Body of pancreas (tissue), 4 donors: Measurements from ENCODE around the gene TNRC6C. TPM values are rescaled to one million over a fixed set of nuclear protein-coding genes. Genes with fewer than 3 reads are reported as not detected.

ENCODE experiments used
- ATAC-seq: fragments of 150-250 bp; one replicate; pipeline ENCODE4 v1.9.1; 2016
- DNase-seq, 4 donors: peaks; one replicate each; pipeline ENCODE4 v3.0.0-alpha.2; 2019
- H3K27ac ChIP-seq, 4 donors: fragments of 200-600 bp; sonication (generic); 1 replicate in 3 of 4; 2 replicates in 1 of 4; pipeline versions ENCODE4 v1.5.1 to v1.6.1; 2016 to 2019; ENCODE audit warnings: mild to moderate bottlenecking in 1 of 4, mixed read lengths in 1 of 4, moderate library complexity in 1 of 4
- H3K27me3 ChIP-seq, 2 donors: fragments of 200-600 bp; sonication (generic); one replicate each; pipeline ENCODE4 v1.6.0; 2016; ENCODE audit warnings: mild to moderate bottlenecking in 1 of 2
- H3K36me3 ChIP-seq, 2 donors: fragments of 200-600 bp; sonication (generic); replicated peaks in 1 of 2; 2 replicates each; pipeline ENCODE4 v1.5.1; 2016; ENCODE audit warnings: low read depth in 2 of 2; ENCODE audit not compliant: insufficient read depth in 1 of 2
- H3K4me1 ChIP-seq: fragments of 200-600 bp; sonication (generic); one replicate; pipeline ENCODE4 v1.6.0; 2016
- H3K4me3 ChIP-seq, 2 donors: fragments of 200-600 bp; sonication (generic); 1 replicate in 1 of 2; 2 replicates in 1 of 2; pipeline ENCODE4 v1.5.1; 2016 to 2019
- H3K9me3 ChIP-seq, 3 donors: fragments of 200-600 bp; sonication (generic); 1 replicate in 2 of 3; 2 replicates in 1 of 3; pipeline ENCODE4 v1.5.1; 2016
- POLR2A ChIP-seq, 3 donors: fragments of 450-650 bp; IDR thresholded peaks; one replicate each; pipeline ENCODE4 v1.6.1; 2016; ENCODE audit warnings: antibody characterized with exemption in 3 of 3, mild to moderate bottlenecking in 2 of 3
- WGBS, 2 donors: methylation state at CpG; one replicate each; pipeline ENCODE4 v1.1.5; 2017; 5-methylcytosine and 5-hydroxymethylcytosine counted together
- intact Hi-C: fragments of 100-400 bp; cut with DNase I; formaldehyde crosslinking; loops from one replicate; pipeline ENCODE4 v1.15.1; 2023
- total RNA-seq, 2 donors: library from RNA; depleted of rRNA; stranded (reverse); fragments of >200 nt; gene quantifications; one replicate each; pipeline ENCODE4 v1.1.0, GENCODE V29; 2016
- TF ChIP-seq, protein P1 (sequence below), 7 experiments: fragments of 450-650 bp in 4 of 7; fragments of 200-600 bp in 3 of 7; sonication (generic) in 3 of 7; IDR thresholded peaks; one replicate each; pipeline ENCODE4 v1.5.1; 2016 to 2019; ENCODE audit warnings: antibody characterized with exemption in 7 of 7

TNRC6C gene
- total RNA-seq, 2 donors from 2014 or later = 4.9 to 13.5 TPM

DNA sequence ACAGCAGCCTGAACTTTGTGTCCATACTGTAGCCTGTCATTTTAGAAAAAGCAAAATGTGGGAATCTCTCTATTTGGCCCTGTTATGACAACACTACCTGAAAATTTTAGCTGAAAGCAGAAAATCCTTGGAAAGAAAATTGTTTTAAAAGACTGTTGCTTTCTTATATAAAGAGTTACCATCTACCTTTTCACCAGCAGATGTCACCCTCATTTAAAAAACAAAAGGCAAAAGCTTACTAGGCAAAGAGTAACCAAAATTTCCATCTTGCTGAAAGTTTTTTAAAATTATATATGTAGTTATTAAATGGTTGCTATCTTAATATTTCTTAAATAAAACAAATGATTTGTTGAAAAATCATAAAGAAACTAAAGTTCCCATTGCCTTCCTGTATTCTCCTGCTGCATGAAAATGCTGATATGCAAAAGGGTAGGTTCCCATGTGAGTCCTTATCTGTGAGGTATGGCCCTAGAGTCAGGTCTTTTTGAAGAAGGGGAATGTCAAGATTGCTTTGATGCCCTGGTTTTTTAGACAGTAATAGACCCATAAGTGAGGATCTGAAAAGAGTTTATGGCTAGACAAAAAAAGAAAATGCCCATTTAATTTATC is 61.0 kb downstream of the TNRC6C start:
- DNase-seq = no peak
- no peak overlapping the region for H3K27ac ChIP-seq

DNA sequence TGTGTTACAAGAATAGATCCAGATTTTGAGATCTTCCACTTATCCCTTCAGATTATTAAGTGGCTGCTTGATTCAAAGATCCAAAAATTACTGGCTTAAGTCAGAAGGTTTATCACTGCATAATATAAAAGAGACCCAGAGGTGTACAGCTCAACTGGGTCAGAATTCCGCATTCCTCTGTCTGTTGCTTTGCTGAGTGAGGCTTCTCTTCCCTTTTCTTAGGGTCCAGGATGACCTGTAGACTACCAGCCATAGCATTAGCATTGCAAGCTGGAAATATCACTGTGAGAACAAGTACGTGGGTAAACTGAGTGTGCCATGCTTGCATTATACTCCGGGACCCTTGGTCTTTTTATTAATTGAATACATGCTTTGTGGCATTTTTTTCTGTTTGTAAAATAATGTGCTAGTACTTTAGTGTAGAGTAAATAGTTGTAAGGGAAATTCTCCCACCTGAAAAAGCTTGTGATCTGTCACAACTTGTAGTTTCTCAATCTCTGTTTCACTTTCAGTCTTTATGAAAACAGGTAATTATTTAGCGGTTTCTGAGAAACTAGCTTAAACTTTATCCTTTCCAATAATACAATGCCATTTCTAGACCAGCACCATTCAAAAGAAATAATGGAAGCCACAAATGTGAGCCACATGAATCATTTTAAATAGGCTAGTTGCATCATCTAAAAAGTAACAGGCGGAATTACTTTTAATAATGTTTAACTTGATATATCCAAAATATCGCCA is 61.6 kb downstream of the TNRC6C start:
- intact Hi-C loops = loop anchor here (10.0 kb wide), 1 partner anchor 475 kb away; no protein-coding TSS in a partner anchor

More for the DNA sequence above, 61.0 kb downstream of the TNRC6C start:
- intact Hi-C loops = loop anchor here (10.0 kb wide), 1 partner anchor 475 kb away; no protein-coding TSS in a partner anchor
- ATAC-seq = no peak
- Histone ChIP-seq H3K4me3 (no peak overlapping the region), H3K36me3 (no peaks in the 10 kb centered on the region), H3K9me3 (no peaks in the 10 kb centered on the region), H3K27me3 (no peaks in the 10 kb centered on the region), H3K4me1 (no peaks in the 10 kb centered on the region)
- no peak for TF ChIP-seq POLR2A (IDR thresholded peaks at IDR 0.05)
- TF ChIP-seq, protein P1, sequence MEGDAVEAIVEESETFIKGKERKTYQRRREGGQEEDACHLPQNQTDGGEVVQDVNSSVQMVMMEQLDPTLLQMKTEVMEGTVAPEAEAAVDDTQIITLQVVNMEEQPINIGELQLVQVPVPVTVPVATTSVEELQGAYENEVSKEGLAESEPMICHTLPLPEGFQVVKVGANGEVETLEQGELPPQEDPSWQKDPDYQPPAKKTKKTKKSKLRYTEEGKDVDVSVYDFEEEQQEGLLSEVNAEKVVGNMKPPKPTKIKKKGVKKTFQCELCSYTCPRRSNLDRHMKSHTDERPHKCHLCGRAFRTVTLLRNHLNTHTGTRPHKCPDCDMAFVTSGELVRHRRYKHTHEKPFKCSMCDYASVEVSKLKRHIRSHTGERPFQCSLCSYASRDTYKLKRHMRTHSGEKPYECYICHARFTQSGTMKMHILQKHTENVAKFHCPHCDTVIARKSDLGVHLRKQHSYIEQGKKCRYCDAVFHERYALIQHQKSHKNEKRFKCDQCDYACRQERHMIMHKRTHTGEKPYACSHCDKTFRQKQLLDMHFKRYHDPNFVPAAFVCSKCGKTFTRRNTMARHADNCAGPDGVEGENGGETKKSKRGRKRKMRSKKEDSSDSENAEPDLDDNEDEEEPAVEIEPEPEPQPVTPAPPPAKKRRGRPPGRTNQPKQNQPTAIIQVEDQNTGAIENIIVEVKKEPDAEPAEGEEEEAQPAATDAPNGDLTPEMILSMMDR (IDR thresholded peaks at IDR 0.05) = peak in 6 of 7 experiments; percentile 33 to 57 (median 45)

DNA sequence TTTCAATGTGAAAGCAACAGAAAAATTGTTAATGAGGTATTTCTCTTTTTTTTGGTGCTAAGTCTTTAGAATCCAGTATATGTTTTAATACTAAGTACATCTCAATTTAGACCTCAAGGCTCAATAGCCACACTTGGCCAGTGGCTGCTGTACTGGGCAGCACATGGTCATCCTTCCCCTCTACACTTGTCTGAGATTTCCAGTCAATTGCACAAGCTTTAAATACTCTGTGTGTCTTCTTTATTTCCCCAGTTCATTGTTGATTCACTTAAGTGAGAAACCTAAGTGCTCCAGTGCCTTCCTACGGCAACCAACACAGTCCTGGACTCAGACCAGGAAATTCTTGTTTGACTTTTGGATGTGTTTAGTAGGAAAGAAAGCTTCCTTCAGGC is 62.2 kb downstream of the TNRC6C start:
- Histone ChIP-seq H3K27me3 (no peaks in the 10 kb centered on the region), H3K4me1 (no peaks in the 10 kb centered on the region), H3K4me3 (no peak overlapping the region), H3K36me3 (no peaks in the 10 kb centered on the region), H3K27ac (no peak overlapping the region), H3K9me3 (no peaks in the 10 kb centered on the region)
- DNase-seq = no peak
- intact Hi-C loops = no loop called here
- 68 to 95% methylated on average over 1 of the region's 1 CpG for WGBS, 2 donors
- no peak for ATAC-seq
- TF ChIP-seq, protein P1 (IDR thresholded peaks at IDR 0.05) = no peak
- no peak for TF ChIP-seq POLR2A (IDR thresholded peaks at IDR 0.05)

More for the DNA sequence above, 61.6 kb downstream of the TNRC6C start:
- TF ChIP-seq POLR2A (IDR thresholded peaks at IDR 0.05) = no peak
- TF ChIP-seq, protein P1 (IDR thresholded peaks at IDR 0.05) = no peak
- H3K4me1 ChIP-seq = no peaks in the 10 kb centered on the region
- no peaks in the 10 kb centered on the region for H3K9me3 ChIP-seq
- H3K27ac ChIP-seq = no peak overlapping the region
- no peaks in the 10 kb centered on the region for H3K27me3 ChIP-seq
- no peaks in the 10 kb centered on the region for H3K36me3 ChIP-seq
- no peak for ATAC-seq
- 87 to 94% methylated on average over 6 of the region's 6 CpGs for WGBS, 2 donors
- no peak overlapping the region for H3K4me3 ChIP-seq
- DNase-seq = no peak

DNA sequence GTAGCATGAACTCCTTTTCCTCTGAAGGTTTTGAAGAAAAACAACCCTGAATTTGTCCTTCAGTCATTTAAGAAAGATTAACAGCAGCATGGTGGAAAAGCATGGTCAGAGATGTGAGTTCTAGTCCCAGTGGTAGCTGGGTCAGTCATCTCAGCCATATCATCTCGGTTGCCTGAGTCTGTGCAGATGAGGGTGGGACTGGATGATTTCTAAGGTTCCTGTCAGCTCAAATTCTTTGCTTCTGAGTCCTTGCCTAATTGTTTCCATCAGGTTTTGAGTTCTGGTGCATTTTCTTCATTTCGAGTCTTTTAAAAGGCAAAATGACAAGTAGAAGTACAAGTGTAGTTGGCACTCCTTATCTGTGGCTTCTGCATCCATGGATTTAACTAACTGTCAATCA is 63.9 kb downstream of the TNRC6C start:
- Histone ChIP-seq H3K27me3 (no peaks in the 10 kb centered on the region), H3K9me3 (no peaks in the 10 kb centered on the region), H3K4me3 (no peak overlapping the region), H3K27ac (no peak overlapping the region), H3K4me1 (no peaks in the 10 kb centered on the region), H3K36me3 (no peaks in the 10 kb centered on the region)
- WGBS, 2 donors = 84 to 92% methylated on average over 2 of the region's 2 CpGs
- ATAC-seq (no peak), DNase-seq (no peak)
- intact Hi-C loops = no loop called here
- no peak for TF ChIP-seq POLR2A (IDR thresholded peaks at IDR 0.05)
- TF ChIP-seq, protein P1 (IDR thresholded peaks at IDR 0.05) = no peak
